Neural crest cell (in vitro differentiated cells): ENCODE measurements around the gene SDHC. TPM values are rescaled to one million over a fixed set of nuclear protein-coding genes. Genes with fewer than 3 reads are reported as not detected.

Experiments
- DNase-seq: peaks from one replicate; pipeline ENCODE4 v3.0.0; 2021; ENCODE audit warnings: low read depth, mixed read lengths, low spot score
- H3K27ac Mint-ChIP-seq: one replicate; pipeline ENCODE4 v1.8.0; 2021; ENCODE audit warnings: mild to moderate bottlenecking, mixed read lengths; ENCODE audit not compliant: unreplicated experiment
- H3K27me3 Mint-ChIP-seq: 2 replicates; pipeline ENCODE4 v1.8.0; 2021; ENCODE audit warnings: low read depth, mild to moderate bottlenecking, mixed read lengths
- H3K36me3 Mint-ChIP-seq: 2 replicates; pipeline ENCODE4 v1.8.0; 2021; ENCODE audit warnings: low read depth, mild to moderate bottlenecking, mixed read lengths
- H3K4me1 Mint-ChIP-seq: 2 replicates; pipeline ENCODE4 v1.8.0; 2021; ENCODE audit warnings: mixed read lengths
- H3K4me3 Mint-ChIP-seq: one replicate; pipeline ENCODE4 v1.8.0; 2021; ENCODE audit warnings: mild to moderate bottlenecking, mixed read lengths
- H3K9me3 Mint-ChIP-seq: 2 replicates; pipeline ENCODE4 v1.8.0; 2021; ENCODE audit warnings: mixed read lengths
- total RNA-seq: library from RNA; stranded (reverse); gene quantifications from 2 replicates; pipeline ENCODE4 v1.2.1, GENCODE V29; 2021
- TF ChIP-seq, protein P1 (sequence below): fragments of 200-600 bp; sonication (generic); conservative IDR thresholded peaks from 2 replicates; pipeline ENCODE4 v1.5.0; 2021; ENCODE audit warnings: antibody characterized with exemption, mild to moderate bottlenecking

The SDHC gene
- total RNA-seq, 1 donor from 2014 or later: 200 TPM

DNA sequence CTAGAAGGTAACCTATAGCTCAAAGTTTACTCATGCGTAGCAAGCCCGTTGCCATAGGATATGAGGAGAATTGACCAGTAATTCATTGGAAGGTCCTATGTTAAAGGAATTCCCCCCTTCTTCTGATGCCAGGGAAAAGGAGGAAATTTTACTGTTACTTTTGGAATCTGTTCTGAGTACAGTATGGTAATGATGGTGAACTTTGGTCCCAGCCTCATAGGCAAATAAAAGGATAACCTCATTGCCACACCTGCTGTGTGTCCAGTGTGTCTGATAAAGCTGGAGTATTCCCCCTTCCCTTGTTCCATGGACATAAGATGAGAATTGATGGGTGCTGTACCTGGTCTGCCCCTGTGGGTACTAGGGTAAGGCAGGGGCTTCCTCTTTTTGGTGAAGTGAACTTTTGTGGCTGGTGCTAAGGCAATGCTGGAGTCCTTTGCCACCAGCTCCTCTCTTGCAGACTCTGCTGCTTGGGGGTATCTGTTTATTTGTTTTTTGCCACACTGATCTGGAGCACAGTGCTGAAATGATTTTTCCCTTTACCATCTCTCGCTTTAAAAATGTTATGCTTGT lies 26.6 kb upstream of the SDHC start:
- Mint-ChIP-seq H3K27ac (no peak overlapping the region), H3K27me3 (peaks cover 41% of the 10 kb centered on the region), H3K9me3 (peaks cover 3% of the 10 kb centered on the region), H3K4me3 (no peak overlapping the region), H3K36me3 (peaks cover 5% of the 10 kb centered on the region), H3K4me1 (peaks cover 5% of the 10 kb centered on the region)
- TF ChIP-seq, protein P1, sequence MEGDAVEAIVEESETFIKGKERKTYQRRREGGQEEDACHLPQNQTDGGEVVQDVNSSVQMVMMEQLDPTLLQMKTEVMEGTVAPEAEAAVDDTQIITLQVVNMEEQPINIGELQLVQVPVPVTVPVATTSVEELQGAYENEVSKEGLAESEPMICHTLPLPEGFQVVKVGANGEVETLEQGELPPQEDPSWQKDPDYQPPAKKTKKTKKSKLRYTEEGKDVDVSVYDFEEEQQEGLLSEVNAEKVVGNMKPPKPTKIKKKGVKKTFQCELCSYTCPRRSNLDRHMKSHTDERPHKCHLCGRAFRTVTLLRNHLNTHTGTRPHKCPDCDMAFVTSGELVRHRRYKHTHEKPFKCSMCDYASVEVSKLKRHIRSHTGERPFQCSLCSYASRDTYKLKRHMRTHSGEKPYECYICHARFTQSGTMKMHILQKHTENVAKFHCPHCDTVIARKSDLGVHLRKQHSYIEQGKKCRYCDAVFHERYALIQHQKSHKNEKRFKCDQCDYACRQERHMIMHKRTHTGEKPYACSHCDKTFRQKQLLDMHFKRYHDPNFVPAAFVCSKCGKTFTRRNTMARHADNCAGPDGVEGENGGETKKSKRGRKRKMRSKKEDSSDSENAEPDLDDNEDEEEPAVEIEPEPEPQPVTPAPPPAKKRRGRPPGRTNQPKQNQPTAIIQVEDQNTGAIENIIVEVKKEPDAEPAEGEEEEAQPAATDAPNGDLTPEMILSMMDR: no peak
- DNase-seq: no peak

DNA sequence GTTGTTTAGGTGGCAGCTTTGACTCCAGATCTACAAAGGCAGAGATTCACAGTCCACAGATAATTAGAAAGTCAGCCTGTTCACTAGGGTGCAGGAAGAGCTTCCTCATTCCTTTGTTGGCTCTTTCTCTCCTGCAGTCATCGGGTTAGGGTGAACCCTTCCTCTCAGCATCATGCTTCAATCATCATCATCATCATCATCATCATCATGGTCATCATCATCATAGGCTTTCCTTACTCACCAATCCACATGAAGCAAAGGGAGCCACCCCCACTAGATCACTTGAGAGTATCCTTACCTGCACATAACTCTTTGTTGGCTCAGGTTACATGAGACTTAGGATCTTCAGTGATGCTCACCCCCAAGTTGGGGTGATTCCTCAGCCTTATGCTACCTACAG lies 23.4 kb upstream of the SDHC start:
- peaks cover 5% of the 10 kb centered on the region for H3K4me1 Mint-ChIP-seq
- H3K27ac Mint-ChIP-seq: no peak overlapping the region
- DNase-seq: no peak
- TF ChIP-seq, protein P1: no peak
- no peaks in the 10 kb centered on the region for H3K36me3 Mint-ChIP-seq
- peaks cover 12% of the 10 kb centered on the region for H3K27me3 Mint-ChIP-seq
- no peak overlapping the region for H3K4me3 Mint-ChIP-seq
- no peaks in the 10 kb centered on the region for H3K9me3 Mint-ChIP-seq

DNA sequence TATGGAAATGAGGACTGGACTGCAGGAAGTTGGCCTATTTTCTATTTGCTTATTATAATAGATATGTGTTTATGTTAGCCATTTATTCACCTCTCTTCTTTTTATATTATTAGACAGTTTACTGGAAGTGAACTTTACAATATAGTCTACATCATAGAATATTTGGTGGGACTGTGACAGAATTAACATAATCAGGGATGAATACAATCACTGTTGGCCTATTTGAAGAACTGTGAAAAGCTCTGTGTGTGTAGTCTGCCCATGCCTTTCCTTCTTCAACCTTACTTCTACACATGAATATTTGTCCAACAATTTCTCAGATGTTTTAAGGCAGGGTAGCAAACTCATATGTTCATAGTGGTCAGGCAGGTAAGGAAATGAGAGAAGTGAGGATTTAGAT lies 16.8 kb upstream of the SDHC start:
- H3K4me1 Mint-ChIP-seq: peaks cover 5% of the 10 kb centered on the region
- no peak overlapping the region for H3K27ac Mint-ChIP-seq
- H3K4me3 Mint-ChIP-seq: no peak overlapping the region
- H3K9me3 Mint-ChIP-seq: no peaks in the 10 kb centered on the region
- no peak for DNase-seq
- TF ChIP-seq, protein P1: no peak
- peaks cover 2% of the 10 kb centered on the region for H3K36me3 Mint-ChIP-seq
- no peaks in the 10 kb centered on the region for H3K27me3 Mint-ChIP-seq

DNA sequence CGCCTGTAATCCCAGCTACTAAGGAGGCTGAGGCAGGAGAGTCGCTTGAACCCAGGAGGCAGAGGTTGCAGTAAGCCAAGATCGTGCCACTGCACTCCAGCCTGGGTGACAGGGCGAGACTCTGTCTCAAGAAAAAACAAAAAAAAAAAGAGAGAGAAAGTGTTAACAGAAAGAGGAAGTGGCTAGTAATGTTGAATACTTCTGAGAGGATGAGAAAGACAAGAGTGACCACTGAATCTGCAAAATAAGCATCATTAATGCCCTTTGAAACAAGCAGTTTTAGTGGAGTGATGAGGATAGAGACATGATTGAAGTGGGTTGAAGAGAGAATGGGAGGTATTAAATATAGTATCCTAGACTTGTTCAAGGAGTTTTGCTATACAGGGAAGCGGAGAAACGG lies 16.1 kb upstream of the SDHC start:
- DNase-seq: no peak
- Mint-ChIP-seq H3K27ac (no peak overlapping the region), H3K36me3 (peaks cover 2% of the 10 kb centered on the region), H3K4me1 (peaks cover 5% of the 10 kb centered on the region), H3K4me3 (no peak overlapping the region), H3K9me3 (no peaks in the 10 kb centered on the region), H3K27me3 (no peaks in the 10 kb centered on the region)
- TF ChIP-seq, protein P1: no peak

DNA sequence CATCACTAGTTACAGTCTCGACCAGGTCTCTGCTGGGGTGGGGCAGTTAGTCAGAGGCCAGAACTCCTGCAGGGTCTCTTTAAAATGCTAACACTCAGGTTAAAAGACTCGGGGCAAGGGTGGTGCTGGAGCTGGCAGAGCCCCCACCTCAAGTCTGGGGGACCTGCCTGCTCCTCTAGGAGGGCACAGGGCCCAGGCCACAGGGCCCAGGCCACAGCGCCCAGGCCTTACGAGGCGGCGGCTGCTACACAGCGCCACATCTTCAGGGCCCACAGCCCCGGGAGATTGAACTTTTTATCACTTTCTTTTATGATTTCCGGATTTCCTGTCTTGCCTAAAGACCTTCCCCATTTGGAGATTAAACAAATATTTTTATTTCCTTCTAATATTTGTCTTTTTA lies 14.8 kb upstream of the SDHC start:
- no peaks in the 10 kb centered on the region for H3K9me3 Mint-ChIP-seq
- H3K36me3 Mint-ChIP-seq: peaks cover 2% of the 10 kb centered on the region

More for the DNA sequence above, 14.8 kb upstream of the SDHC start:
- Mint-ChIP-seq H3K27ac (no peak overlapping the region), H3K4me3 (no peak overlapping the region), H3K27me3 (no peaks in the 10 kb centered on the region), H3K4me1 (peaks cover 10% of the 10 kb centered on the region)
- TF ChIP-seq, protein P1: no peak
- no peak for DNase-seq
